HCT116 (cell line): ENCODE data around the gene NEURL1B. TPM values are rescaled to one million over a fixed set of nuclear protein-coding genes. Genes with fewer than 3 reads are reported as not detected.
A peak's percentile ranks its signal among the peaks of the same experiment; 100 is the strongest.

Source experiments
- ATAC-seq: fragments of 200-7000 bp; cut with Tn5 transposase; 2 replicates; pipeline ENCODE4 v1.9.1; 2020; ENCODE audit warnings: mild to moderate bottlenecking, moderate library complexity
- BruUV-seq: library from RNA; stranded (reverse); fragments of 400-500 nt; replicated peaks from 2 replicates; lab custom pipeline; 2021; lab: Mats Ljungman, UMichigan
- CTCF ChIA-PET: fragments of 300-600 bp; sonication (Branson Sonifier 250); formaldehyde crosslinking; loops from one replicate; lab custom pipeline; 2021; ENCODE audit warnings: antibody characterized with exemption; lab: Charles Lee
- POLR2A ChIA-PET: fragments of 300-600, 350-600 bp; sonication (Branson Sonifier 250); formaldehyde crosslinking; loops from one replicate; lab custom pipeline; 2021; ENCODE audit warnings: antibody characterized with exemption; lab: Charles Lee
- RAD21 ChIA-PET, 2 experiments: fragments of 300-600 bp; sonication (Branson Sonifier 250); formaldehyde crosslinking; loops; one replicate each; lab custom pipeline; 2023; ENCODE audit warnings: low total read pairs in 2 of 2; ENCODE audit not compliant: uncharacterized antibody in 2 of 2, unreplicated experiment in 2 of 2, low non-redundant PET in 1 of 2; lab: Charles Lee
- DNase-seq: peaks from one replicate; pipeline ENCODE4 v3.0.0-alpha.2; 2010; ENCODE audit warnings: low read depth, low spot score
- H2AFZ ChIP-seq: fragments of 200-600 bp; shearing (Covaris generic), sonication (generic); 2 replicates; pipeline ENCODE4 v1.6.1; 2017; ENCODE audit warnings: low read depth, mixed run types, mixed read lengths, antibody characterized with exemption, low read length; ENCODE audit not compliant: poor library complexity, severe bottlenecking
- H3K27ac ChIP-seq: 2 replicates; pipeline ENCODE4 v1.5.1; 2012; ENCODE audit warnings: low read depth, low read length
- H3K27me3 ChIP-seq: fragments of 200-600 bp; sonication (generic); 2 replicates; pipeline ENCODE4 v1.6.1; 2016; ENCODE audit warnings: mixed run types, low read length, mixed read lengths; ENCODE audit not compliant: insufficient read depth
- H3K36me3 ChIP-seq, 2 experiments: fragments of 200-500 bp in 1 of 2; fragments of 200-600 bp in 1 of 2; sonication (Bioruptor generic) in 1 of 2; sonication (generic) in 1 of 2; 2 replicates each; pipeline versions ENCODE4 v1.5.1 to v1.6.1; 2014 to 2016; ENCODE audit warnings: low read length in 2 of 2, inconsistent platforms in 1 of 2, mixed read lengths in 1 of 2, mixed run types in 1 of 2; ENCODE audit not compliant: insufficient read depth in 2 of 2, control insufficient read depth in 1 of 2
- H3K4me1 ChIP-seq, 2 experiments: fragments of 200-600 bp in 1 of 2; sonication (generic) in 1 of 2; 2 replicates each; pipeline versions ENCODE4 v1.5.1 to v1.6.1; 2012 to 2017; ENCODE audit warnings: low read length in 2 of 2, inconsistent platforms in 1 of 2, mild to moderate bottlenecking in 1 of 2, mixed read lengths in 1 of 2, mixed run types in 1 of 2, moderate library complexity in 1 of 2; ENCODE audit not compliant: insufficient read depth in 2 of 2, control insufficient read depth in 1 of 2
- H3K4me2 ChIP-seq: fragments of 200-600 bp; sonication (generic); 2 replicates; pipeline ENCODE4 v1.6.1; 2017; ENCODE audit warnings: mixed run types, low read length, mixed read lengths
- H3K4me3 ChIP-seq, 2 experiments: fragments of 200-600 bp in 1 of 2; sonication (generic) in 1 of 2; replicated peaks in 1 of 2; 2 replicates each; pipeline ENCODE4 v1.5.1; 2011 to 2016; ENCODE audit warnings: low read length in 2 of 2, control low read depth in 1 of 2, low read depth in 1 of 2, mild to moderate bottlenecking in 1 of 2, mixed read lengths in 1 of 2, mixed run types in 1 of 2
- H3K79me2 ChIP-seq: fragments of 200-600 bp; sonication (generic); 2 replicates; pipeline ENCODE4 v1.6.1; 2017; ENCODE audit warnings: mild to moderate bottlenecking, mixed run types, low read length, moderate library complexity, mixed read lengths; ENCODE audit not compliant: insufficient read depth
- H3K9ac ChIP-seq: fragments of 200-600 bp; sonication (generic); 2 replicates; pipeline ENCODE4 v1.6.1; 2016; ENCODE audit warnings: low read length, mixed read lengths
- H3K9me2 ChIP-seq: fragments of 200-600 bp; sonication (generic), shearing (Covaris generic); 2 replicates; pipeline ENCODE4 v1.6.1; 2017; ENCODE audit warnings: mixed run types, mild to moderate bottlenecking, moderate library complexity; ENCODE audit not compliant: insufficient read depth
- H3K9me3 ChIP-seq, 2 experiments: fragments of 200-500 bp in 1 of 2; fragments of 200-600 bp in 1 of 2; sonication (Bioruptor generic) in 1 of 2; sonication (generic) in 1 of 2; 2 replicates each; pipeline ENCODE4 v1.6.1; 2014 to 2017; ENCODE audit warnings: low read length in 2 of 2, mixed read lengths in 2 of 2, inconsistent platforms in 1 of 2, low read depth in 1 of 2, mild to moderate bottlenecking in 1 of 2, mixed run types in 1 of 2, moderate library complexity in 1 of 2; ENCODE audit not compliant: control insufficient read depth in 1 of 2, insufficient read depth in 1 of 2
- H4K20me1 ChIP-seq: fragments of 200-600 bp; sonication (generic), shearing (Covaris generic); 2 replicates; pipeline ENCODE4 v1.6.1; 2017; ENCODE audit warnings: mixed run types, mild to moderate bottlenecking, moderate library complexity; ENCODE audit not compliant: insufficient read depth
- CBX3 ChIP-seq: IDR thresholded peaks from 2 replicates; pipeline ENCODE4 v1.6.1; 2012; ENCODE audit warnings: low read depth
- CEBPB ChIP-seq: IDR thresholded peaks from 2 replicates; pipeline ENCODE4 v1.6.1; 2012; ENCODE audit warnings: low read depth
- EGR1 ChIP-seq: IDR thresholded peaks from 2 replicates; pipeline ENCODE4 v1.6.1; 2012; ENCODE audit warnings: low read depth
- EZH2phosphoT487 ChIP-seq: fragments of 200-600 bp; IDR thresholded peaks from 2 replicates; pipeline ENCODE4 v1.6.1; 2018; ENCODE audit warnings: antibody characterized with exemption, borderline replicate concordance
- FOSL1 ChIP-seq: IDR thresholded peaks from 2 replicates; pipeline ENCODE4 v1.6.1; 2012; ENCODE audit warnings: low read depth
- POLR2A ChIP-seq: IDR thresholded peaks from 2 replicates; pipeline ENCODE4 v1.7.0; 2011; ENCODE audit warnings: borderline replicate concordance; ENCODE audit not compliant: insufficient read depth, insufficient read length; ENCODE audit errors: extremely low read depth
- POLR2AphosphoS5 ChIP-seq: IDR thresholded peaks from 2 replicates; pipeline ENCODE4 v1.6.1; 2011; ENCODE audit warnings: mild to moderate bottlenecking, low read depth, low read length, moderate library complexity
- RAD21 ChIP-seq: IDR thresholded peaks from 2 replicates; pipeline ENCODE4 v1.6.1; 2012; ENCODE audit warnings: low read depth, mild to moderate bottlenecking
- SP1 ChIP-seq: IDR thresholded peaks from 2 replicates; pipeline ENCODE4 v1.6.1; 2012; ENCODE audit warnings: low read depth
- SRF ChIP-seq: IDR thresholded peaks from 2 replicates; pipeline ENCODE4 v1.6.1; 2012; ENCODE audit warnings: low read depth
- YY1 ChIP-seq: IDR thresholded peaks from 2 replicates; pipeline ENCODE4 v1.6.1; 2011; ENCODE audit warnings: low read length, low read depth, moderate library complexity, mild to moderate bottlenecking; ENCODE audit not compliant: insufficient replicate concordance; ENCODE audit errors: extremely low read depth
- ZFX ChIP-seq: fragments of 450-650 bp; IDR thresholded peaks from 2 replicates; pipeline ENCODE4 v1.6.1; 2017
- ZNF274 ChIP-seq: fragments of 200-500 bp; sonication (Bioruptor generic); IDR thresholded peaks from 2 replicates; pipeline ENCODE4 v1.6.1; 2014; ENCODE audit warnings: mild to moderate bottlenecking, low read depth, low read length, inconsistent platforms
- intact Hi-C: fragments of 100-400 bp; cut with micrococcal nuclease; formaldehyde crosslinking; loops from 2 replicates; pipeline ENCODE4 v1.10.0; 2022
- total RNA-seq: library from RNA; stranded (reverse); gene quantifications from one replicate; pipeline ENCODE4 v1.2.1, GENCODE V29; 2021; ENCODE audit not compliant: unreplicated experiment
- TF ChIP-seq, protein P1 (sequence below): IDR thresholded peaks from 2 replicates; pipeline ENCODE4 v1.6.1; 2012
- TF ChIP-seq, protein P2 (sequence below), 3 experiments: fragments of 200-600 bp in 1 of 3; sonication (generic) in 1 of 3; IDR thresholded peaks in 2 of 3; conservative IDR thresholded peaks in 1 of 3; 2 replicates each; pipeline ENCODE4 v1.5.1; 2012 to 2017; ENCODE audit warnings: low read depth in 2 of 3, low read length in 2 of 3, antibody characterized with exemption in 1 of 3, borderline replicate concordance in 1 of 3, control low read depth in 1 of 3, mild to moderate bottlenecking in 1 of 3, mixed read lengths in 1 of 3, mixed run types in 1 of 3, moderate library complexity in 1 of 3; ENCODE audit not compliant: insufficient read depth in 1 of 3
- TF ChIP-seq, protein P3 (sequence below): IDR thresholded peaks from 2 replicates; pipeline ENCODE4 v1.6.1; 2012; ENCODE audit warnings: low read depth

The NEURL1B gene
- total RNA-seq, 1 experiment from 2014 or later = 5.8 TPM

DNA sequence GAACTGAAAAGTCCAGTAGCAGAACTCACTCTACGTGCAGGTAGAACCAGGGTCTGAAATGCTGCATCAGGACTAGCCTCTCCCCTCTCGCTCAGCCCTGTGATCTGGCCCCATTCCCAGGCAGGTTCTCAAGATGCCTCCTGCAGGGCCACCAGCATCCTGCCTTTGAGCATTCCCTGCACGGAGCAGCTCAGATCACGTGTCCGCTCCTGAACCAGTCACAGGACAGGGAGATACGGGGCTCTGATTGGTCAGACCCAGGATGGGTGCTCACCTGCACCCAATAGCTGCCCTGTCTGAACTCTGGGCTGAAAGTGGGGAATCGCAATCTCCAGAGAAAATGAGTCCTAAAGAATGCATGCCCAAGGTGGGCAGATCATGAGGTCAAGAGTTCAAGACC lies 50.8 kb downstream of the NEURL1B start:
- Histone ChIP-seq H3K4me3 (no peak overlapping the region), H3K4me2 (no peak overlapping the region), H3K4me1 (peaks cover 17 to 22% of the 10 kb centered on the region in 2 experiments), H3K36me3 (no peaks in the 10 kb centered on the region), H3K79me2 (no peaks in the 10 kb centered on the region), H3K9me2 (no peaks in the 10 kb centered on the region), H4K20me1 (no peaks in the 10 kb centered on the region; the same call in 1 of the 2 replicates), H3K27ac (no peak overlapping the region), H3K9me3 (no peaks in the 10 kb centered on the region), H2AFZ (no peak overlapping the region), H3K27me3 (no peaks in the 10 kb centered on the region), H3K9ac (no peak overlapping the region)
- CTCF ChIA-PET = no interaction called here
- BruUV-seq = no TSS peak
- ATAC-seq = peak; percentile 89
- RAD21 ChIA-PET = no interaction called here
- intact Hi-C loops = loop anchor here (10.0 kb wide), 1 partner anchor 777 kb away; no protein-coding TSS in a partner anchor
- POLR2A ChIA-PET = no interaction called here
- TF ChIP-seq CBX3 (no peak), ZFX (no peak), EZH2phosphoT487 (no peak), POLR2AphosphoS5 (no peak), SP1 (no peak), ZNF274 (no peak), POLR2A (no peak), RAD21 (no peak), CEBPB (no peak), SRF (no peak)
- TF ChIP-seq, protein P1, sequence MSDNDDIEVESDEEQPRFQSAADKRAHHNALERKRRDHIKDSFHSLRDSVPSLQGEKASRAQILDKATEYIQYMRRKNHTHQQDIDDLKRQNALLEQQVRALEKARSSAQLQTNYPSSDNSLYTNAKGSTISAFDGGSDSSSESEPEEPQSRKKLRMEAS = no peak
- no peak for DNase-seq

DNA sequence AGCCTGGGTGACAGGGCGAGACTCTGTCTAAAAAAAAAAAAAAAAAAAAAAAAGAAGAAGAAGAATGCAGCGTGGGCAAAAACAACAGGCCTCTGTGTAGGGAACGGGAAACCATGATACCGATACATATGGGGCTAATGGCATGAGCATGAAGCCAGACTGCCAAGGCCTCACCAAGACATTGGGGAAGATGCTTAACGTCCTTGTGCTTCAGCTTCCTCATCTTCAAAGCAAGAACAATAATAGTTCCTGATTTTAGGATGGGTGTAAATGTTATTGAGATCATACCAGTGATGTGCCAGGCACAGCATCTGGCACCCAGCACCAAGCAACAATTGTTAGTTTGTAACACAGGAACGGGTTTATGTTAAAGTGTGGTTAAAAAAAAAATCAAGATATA lies 51.4 kb downstream of the NEURL1B start:
- no peaks in the 10 kb centered on the region for H3K9me2 ChIP-seq
- intact Hi-C loops = loop anchor here (10.0 kb wide), 1 partner anchor 778 kb away; no protein-coding TSS in a partner anchor
- H2AFZ ChIP-seq = no peak overlapping the region
- H3K79me2 ChIP-seq = no peaks in the 10 kb centered on the region
- H3K9me3 ChIP-seq = no peaks in the 10 kb centered on the region
- no peak overlapping the region for H3K27ac ChIP-seq
- no TSS peak for BruUV-seq
- H3K36me3 ChIP-seq = no peaks in the 10 kb centered on the region
- RAD21 ChIA-PET = no interaction called here
- no peak overlapping the region for H3K4me2 ChIP-seq
- CTCF ChIA-PET = no interaction called here
- POLR2A ChIA-PET = no interaction called here
- no peak overlapping the region for H3K9ac ChIP-seq
- no peak overlapping the region for H3K4me3 ChIP-seq
- ATAC-seq (no peak), DNase-seq (no peak)
- H3K4me1 ChIP-seq = peaks cover 17 to 27% of the 10 kb centered on the region in 2 experiments
- no peaks in the 10 kb centered on the region; the same call in 1 of the 2 replicates for H4K20me1 ChIP-seq
- H3K27me3 ChIP-seq = no peaks in the 10 kb centered on the region
- TF ChIP-seq CBX3 (no peak), YY1 (no peak), SRF (no peak), FOSL1 (no peak), RAD21 (no peak), POLR2AphosphoS5 (no peak), POLR2A (no peak), EGR1 (no peak)
- TF ChIP-seq, protein P2, sequence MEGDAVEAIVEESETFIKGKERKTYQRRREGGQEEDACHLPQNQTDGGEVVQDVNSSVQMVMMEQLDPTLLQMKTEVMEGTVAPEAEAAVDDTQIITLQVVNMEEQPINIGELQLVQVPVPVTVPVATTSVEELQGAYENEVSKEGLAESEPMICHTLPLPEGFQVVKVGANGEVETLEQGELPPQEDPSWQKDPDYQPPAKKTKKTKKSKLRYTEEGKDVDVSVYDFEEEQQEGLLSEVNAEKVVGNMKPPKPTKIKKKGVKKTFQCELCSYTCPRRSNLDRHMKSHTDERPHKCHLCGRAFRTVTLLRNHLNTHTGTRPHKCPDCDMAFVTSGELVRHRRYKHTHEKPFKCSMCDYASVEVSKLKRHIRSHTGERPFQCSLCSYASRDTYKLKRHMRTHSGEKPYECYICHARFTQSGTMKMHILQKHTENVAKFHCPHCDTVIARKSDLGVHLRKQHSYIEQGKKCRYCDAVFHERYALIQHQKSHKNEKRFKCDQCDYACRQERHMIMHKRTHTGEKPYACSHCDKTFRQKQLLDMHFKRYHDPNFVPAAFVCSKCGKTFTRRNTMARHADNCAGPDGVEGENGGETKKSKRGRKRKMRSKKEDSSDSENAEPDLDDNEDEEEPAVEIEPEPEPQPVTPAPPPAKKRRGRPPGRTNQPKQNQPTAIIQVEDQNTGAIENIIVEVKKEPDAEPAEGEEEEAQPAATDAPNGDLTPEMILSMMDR (IDR thresholded peaks at IDR 0.05 in 2 of 3, conservative IDR thresholded peaks at IDR 0.05 in 1 of 3; ENCODE audit: borderline replicate concordance in 1 of 3, insufficient read depth in 1 of 3, low read depth in 2 of 3, low read length in 2 of 3) = no peak
- TF ChIP-seq, protein P3, sequence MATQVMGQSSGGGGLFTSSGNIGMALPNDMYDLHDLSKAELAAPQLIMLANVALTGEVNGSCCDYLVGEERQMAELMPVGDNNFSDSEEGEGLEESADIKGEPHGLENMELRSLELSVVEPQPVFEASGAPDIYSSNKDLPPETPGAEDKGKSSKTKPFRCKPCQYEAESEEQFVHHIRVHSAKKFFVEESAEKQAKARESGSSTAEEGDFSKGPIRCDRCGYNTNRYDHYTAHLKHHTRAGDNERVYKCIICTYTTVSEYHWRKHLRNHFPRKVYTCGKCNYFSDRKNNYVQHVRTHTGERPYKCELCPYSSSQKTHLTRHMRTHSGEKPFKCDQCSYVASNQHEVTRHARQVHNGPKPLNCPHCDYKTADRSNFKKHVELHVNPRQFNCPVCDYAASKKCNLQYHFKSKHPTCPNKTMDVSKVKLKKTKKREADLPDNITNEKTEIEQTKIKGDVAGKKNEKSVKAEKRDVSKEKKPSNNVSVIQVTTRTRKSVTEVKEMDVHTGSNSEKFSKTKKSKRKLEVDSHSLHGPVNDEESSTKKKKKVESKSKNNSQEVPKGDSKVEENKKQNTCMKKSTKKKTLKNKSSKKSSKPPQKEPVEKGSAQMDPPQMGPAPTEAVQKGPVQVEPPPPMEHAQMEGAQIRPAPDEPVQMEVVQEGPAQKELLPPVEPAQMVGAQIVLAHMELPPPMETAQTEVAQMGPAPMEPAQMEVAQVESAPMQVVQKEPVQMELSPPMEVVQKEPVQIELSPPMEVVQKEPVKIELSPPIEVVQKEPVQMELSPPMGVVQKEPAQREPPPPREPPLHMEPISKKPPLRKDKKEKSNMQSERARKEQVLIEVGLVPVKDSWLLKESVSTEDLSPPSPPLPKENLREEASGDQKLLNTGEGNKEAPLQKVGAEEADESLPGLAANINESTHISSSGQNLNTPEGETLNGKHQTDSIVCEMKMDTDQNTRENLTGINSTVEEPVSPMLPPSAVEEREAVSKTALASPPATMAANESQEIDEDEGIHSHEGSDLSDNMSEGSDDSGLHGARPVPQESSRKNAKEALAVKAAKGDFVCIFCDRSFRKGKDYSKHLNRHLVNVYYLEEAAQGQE = no peak
